Body of pancreas (tissue), 4 donors: ENCODE measurements around the gene HOXD12. TPM values are rescaled to one million over a fixed set of nuclear protein-coding genes. Genes with fewer than 3 reads are reported as not detected.

Source experiments
- ATAC-seq: fragments of 150-250 bp; one replicate; pipeline ENCODE4 v1.9.1; 2016
- DNase-seq, 4 donors: peaks; one replicate each; pipeline ENCODE4 v3.0.0-alpha.2; 2019
- H3K27ac ChIP-seq, 4 donors: fragments of 200-600 bp; sonication (generic); 1 replicate in 3 of 4; 2 replicates in 1 of 4; pipeline versions ENCODE4 v1.5.1 to v1.6.1; 2016 to 2019; ENCODE audit warnings: mild to moderate bottlenecking in 1 of 4, mixed read lengths in 1 of 4, moderate library complexity in 1 of 4
- H3K27me3 ChIP-seq, 2 donors: fragments of 200-600 bp; sonication (generic); one replicate each; pipeline ENCODE4 v1.6.0; 2016; ENCODE audit warnings: mild to moderate bottlenecking in 1 of 2
- H3K36me3 ChIP-seq, 2 donors: fragments of 200-600 bp; sonication (generic); replicated peaks in 1 of 2; 2 replicates each; pipeline ENCODE4 v1.5.1; 2016; ENCODE audit warnings: low read depth in 2 of 2; ENCODE audit not compliant: insufficient read depth in 1 of 2
- H3K4me1 ChIP-seq: fragments of 200-600 bp; sonication (generic); one replicate; pipeline ENCODE4 v1.6.0; 2016
- H3K4me3 ChIP-seq, 2 donors: fragments of 200-600 bp; sonication (generic); 1 replicate in 1 of 2; 2 replicates in 1 of 2; pipeline ENCODE4 v1.5.1; 2016 to 2019
- H3K9me3 ChIP-seq, 3 donors: fragments of 200-600 bp; sonication (generic); 1 replicate in 2 of 3; 2 replicates in 1 of 3; pipeline ENCODE4 v1.5.1; 2016
- CTCF ChIP-seq, 7 experiments: fragments of 450-650 bp in 4 of 7; fragments of 200-600 bp in 3 of 7; sonication (generic) in 3 of 7; IDR thresholded peaks; one replicate each; pipeline ENCODE4 v1.5.1; 2016 to 2019; ENCODE audit warnings: antibody characterized with exemption in 7 of 7
- POLR2A ChIP-seq, 3 donors: fragments of 450-650 bp; IDR thresholded peaks; one replicate each; pipeline ENCODE4 v1.6.1; 2016; ENCODE audit warnings: antibody characterized with exemption in 3 of 3, mild to moderate bottlenecking in 2 of 3
- WGBS, 2 donors: methylation state at CpG; one replicate each; pipeline ENCODE4 v1.1.5; 2017; 5-methylcytosine and 5-hydroxymethylcytosine counted together
- intact Hi-C: fragments of 100-400 bp; cut with DNase I; formaldehyde crosslinking; loops from one replicate; pipeline ENCODE4 v1.15.1; 2023
- total RNA-seq, 2 donors: library from RNA; depleted of rRNA; stranded (reverse); fragments of >200 nt; gene quantifications; one replicate each; pipeline ENCODE4 v1.1.0, GENCODE V29; 2016

The HOXD12 gene
- total RNA-seq, 2 donors from 2014 or later: not detected

GRCh38 chr2:176085861-176086771 lies 13.5 kb upstream of the HOXD12 start:
- no peak overlapping the region for H3K4me3 ChIP-seq
- intact Hi-C loops: loop anchor here (10.0 kb wide), 1 partner anchor 721 kb away; no protein-coding TSS in a partner anchor
- no peak for ATAC-seq
- 2 to 4% methylated on average over 35 to 46 of the region's 46 CpGs for WGBS, 2 donors
- no peaks in the 10 kb centered on the region for H3K36me3 ChIP-seq
- peaks cover 27% of the 10 kb centered on the region for H3K4me1 ChIP-seq
- peaks cover 0 to 2% (median 0%) of the 10 kb centered on the region in 3 donors for H3K9me3 ChIP-seq
- peak in 5 of 7 experiments; percentile 11 to 44 (median 25) for TF ChIP-seq CTCF (IDR thresholded peaks at IDR 0.05)
- TF ChIP-seq POLR2A (IDR thresholded peaks at IDR 0.05): no peak
- peak in 2 of 4 donors; percentile 21 to 55 for DNase-seq
- H3K27ac ChIP-seq: no peak overlapping the region
- peaks cover 6 to 83% of the 10 kb centered on the region in 2 donors for H3K27me3 ChIP-seq

DNA sequence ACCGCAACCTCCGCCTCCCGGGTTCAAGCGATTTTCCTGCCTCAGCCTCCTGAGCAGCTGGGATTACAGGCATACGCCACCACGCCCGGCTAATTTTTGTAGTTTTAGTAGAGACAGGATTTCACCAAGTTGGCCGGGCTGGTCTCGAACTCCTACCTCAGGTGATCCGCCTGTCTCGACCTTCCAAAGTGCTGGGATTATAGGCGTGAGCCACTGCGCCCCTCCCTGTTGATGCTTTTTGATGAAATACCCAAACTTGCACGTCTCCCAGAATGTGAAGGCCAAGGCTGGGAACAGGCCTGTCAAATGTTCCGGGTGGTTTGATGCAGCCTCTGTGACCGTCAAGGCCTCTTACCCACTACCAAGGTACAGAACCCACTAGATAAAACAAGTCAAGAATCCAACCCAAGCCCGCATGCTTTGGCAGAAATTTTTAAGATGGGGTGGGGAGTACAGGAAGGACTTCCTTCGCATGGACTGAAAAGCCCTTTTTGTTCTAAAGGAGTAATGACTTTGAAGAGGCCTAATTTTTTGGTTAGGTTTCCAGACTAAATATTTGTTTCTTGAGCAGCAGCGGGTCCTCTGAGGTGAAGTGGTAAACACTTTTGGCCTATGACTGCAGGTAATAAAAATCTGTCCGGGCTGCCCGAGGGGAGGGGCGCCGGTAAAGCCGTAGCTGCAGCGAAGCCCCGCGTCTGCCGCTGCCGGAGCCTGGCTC lies 12.1 kb upstream of the HOXD12 start:
- no peak for ATAC-seq
- Histone ChIP-seq H3K27me3 (peaks cover 6 to 81% of the 10 kb centered on the region in 2 donors), H3K4me1 (peaks cover 28% of the 10 kb centered on the region), H3K36me3 (no peaks in the 10 kb centered on the region), H3K9me3 (no peaks in the 10 kb centered on the region), H3K27ac (no peak overlapping the region), H3K4me3 (no peak overlapping the region)
- no peak for DNase-seq
- TF ChIP-seq POLR2A (IDR thresholded peaks at IDR 0.05) (no peak), CTCF (IDR thresholded peaks at IDR 0.05) (no peak)
- intact Hi-C loops: loop anchor here (10.0 kb wide), 1 partner anchor 723 kb away; no protein-coding TSS in a partner anchor
- WGBS, 2 donors: 18 to 26% methylated on average over 29 of the region's 29 CpGs

DNA sequence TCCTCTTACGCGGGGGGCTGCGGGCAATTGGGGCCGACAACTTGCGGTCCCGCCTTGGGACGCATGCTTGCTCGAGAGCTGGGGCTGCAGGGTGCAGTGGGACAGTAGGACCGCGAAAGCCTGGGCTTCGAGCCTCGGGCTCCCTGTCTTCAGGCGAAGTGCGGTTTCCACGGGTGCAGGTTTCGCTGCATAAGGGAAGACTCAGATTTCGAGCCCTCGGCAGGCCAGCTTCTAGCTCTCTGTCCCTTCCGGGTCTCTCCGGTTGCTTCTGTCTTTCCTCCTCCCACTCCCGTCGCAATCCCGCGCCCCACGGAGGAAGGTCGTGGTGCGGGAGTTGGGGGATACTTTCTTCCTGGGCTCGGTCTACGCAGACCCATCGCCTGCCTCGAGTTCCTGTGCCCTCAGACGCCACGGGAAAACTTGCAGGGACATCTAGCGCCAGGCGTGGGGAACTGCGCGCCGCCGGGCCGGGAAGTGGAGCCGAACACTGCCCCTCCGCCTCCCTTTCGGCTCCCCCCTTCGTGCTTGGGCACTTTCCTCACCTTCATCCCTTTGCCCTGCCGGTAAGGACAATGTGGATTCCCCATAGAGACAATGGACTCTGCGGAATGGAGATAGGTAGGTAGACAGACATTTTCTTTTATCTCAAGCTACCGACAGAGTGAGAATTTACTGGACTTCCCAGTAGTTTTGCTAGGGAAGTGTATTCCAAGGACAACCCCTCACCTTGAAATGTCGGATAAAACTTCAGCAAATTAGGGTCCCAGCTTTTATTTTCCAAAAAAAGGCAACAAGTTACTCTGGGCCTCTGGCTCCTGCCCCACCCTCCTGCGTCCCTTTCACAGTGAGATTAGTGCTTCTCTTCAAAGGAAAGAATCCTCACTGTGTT lies 11.3 kb upstream of the HOXD12 start:
- Histone ChIP-seq H3K27ac (no peak overlapping the region), H3K9me3 (no peaks in the 10 kb centered on the region), H3K4me3 (no peak overlapping the region), H3K4me1 (peaks cover 36% of the 10 kb centered on the region), H3K27me3 (peaks cover 6 to 81% of the 10 kb centered on the region in 2 donors), H3K36me3 (no peaks in the 10 kb centered on the region)
- WGBS, 2 donors: 3 to 5% methylated on average over 28 to 49 of the region's 49 CpGs
- peak; percentile 82 for ATAC-seq
- intact Hi-C loops: loop anchor here (10.0 kb wide), 1 partner anchor 723 kb away; no protein-coding TSS in a partner anchor
- TF ChIP-seq CTCF (IDR thresholded peaks at IDR 0.05): peak; percentile 43 to 87 (median 62)
- TF ChIP-seq POLR2A (IDR thresholded peaks at IDR 0.05): no peak
- DNase-seq: peak; percentile 40 to 63 (median 56)
